Measurements from ENCODE around the gene SRL. TPM values are rescaled to one million over a fixed set of nuclear protein-coding genes. Genes with fewer than 3 reads are reported as not detected.

Gene SRL
- total and polyA plus RNA-seq, 4 donors = 0.14 to 0.22 (median 0.17) TPM

DNA sequence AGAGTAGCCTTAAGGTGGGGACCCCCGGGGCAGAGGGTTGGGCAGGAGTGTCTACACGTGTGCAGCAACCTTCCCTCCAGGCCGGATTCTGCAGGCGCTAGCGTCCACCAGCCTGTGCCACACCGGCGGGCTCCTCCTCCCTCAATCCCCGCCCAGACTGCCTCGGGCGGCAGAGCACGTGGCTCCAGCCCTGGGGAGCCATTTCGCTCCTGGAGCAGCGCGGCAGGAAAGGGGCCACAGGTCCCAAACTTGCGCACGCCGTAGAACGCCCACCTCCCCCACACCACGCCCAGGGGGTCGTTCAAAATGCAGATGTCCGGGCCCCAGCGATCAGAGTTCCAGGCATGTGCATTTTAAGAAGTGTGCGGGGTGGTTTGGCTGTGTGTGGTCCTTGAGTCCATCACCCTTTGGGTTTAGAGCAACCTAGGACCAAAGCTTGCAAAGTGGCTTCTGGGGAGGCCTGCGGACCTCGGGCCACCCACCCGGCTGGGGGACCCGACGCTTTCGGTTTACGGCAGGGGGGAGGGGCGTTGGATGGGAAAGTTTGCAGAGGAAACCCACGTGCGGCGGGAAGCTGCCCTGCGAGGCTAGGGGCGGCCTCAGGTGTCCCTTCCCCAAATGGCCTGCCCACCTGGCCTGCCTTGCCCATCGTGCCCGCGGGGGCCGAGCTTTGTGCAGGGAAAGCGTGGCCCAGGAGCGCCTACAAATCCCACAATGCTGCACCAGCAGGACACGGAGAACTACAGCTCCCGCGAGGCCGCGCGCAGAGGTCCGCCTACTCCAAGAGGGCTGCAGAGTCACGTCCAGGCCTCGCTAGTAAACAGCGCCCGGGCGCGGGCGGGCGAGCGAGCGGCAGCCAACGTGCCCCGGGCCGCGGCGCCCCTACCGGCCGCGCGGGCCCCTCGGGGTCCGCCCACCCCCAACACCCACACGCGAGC, 29.6 kb upstream of the SRL start:
- Histone ChIP-seq H3K27me3 (ENCODE audit: control insufficient read depth in 4 of 4, insufficient read depth in 4 of 4, low read length in 3 of 4) (no peaks in the 10 kb centered on the region), H3K27ac (ENCODE audit: low read depth in 1 of 2, low read length in 2 of 2) (peak overlapping the region; percentile 95 to 99), H3K4me1 (ENCODE audit: control insufficient read depth in 4 of 4, insufficient read depth in 4 of 4, low read length in 3 of 4) (peaks cover 7 to 21% (median 13%) of the 10 kb centered on the region in 4 donors), H3K36me3 (ENCODE audit: control insufficient read depth in 4 of 4, insufficient read depth in 3 of 4, low read depth in 1 of 4, low read length in 3 of 4) (no peaks in the 10 kb centered on the region), H3K9me3 (ENCODE audit: control insufficient read depth in 4 of 4, low read length in 3 of 4) (no peaks in the 10 kb centered on the region), H3K9ac (ENCODE audit: low read depth in 1 of 2, low read length in 2 of 2) (peak overlapping the region; percentile 63 to 86), H3K4me3 (ENCODE audit: low read depth in 1 of 3, low read length in 3 of 3) (peak overlapping the region; percentile 70 to 96 (median 79))
- under 1% methylated on average over 72 of the region's 72 CpGs for WGBS
- peak; percentile 90 for DNase-seq (ENCODE audit: low spot score)
- TF ChIP-seq GABPA (IDR thresholded peaks at IDR 0.05 in 1 of 2, conservative IDR thresholded peaks at IDR 0.05 in 1 of 2) (no peak), JUND (IDR thresholded peaks at IDR 0.05) (no peak), RXRA (IDR thresholded peaks at IDR 0.05) (no peak), YY1 (IDR thresholded peaks at IDR 0.05) (peak; percentile 76)
- TF ChIP-seq, protein P1, sequence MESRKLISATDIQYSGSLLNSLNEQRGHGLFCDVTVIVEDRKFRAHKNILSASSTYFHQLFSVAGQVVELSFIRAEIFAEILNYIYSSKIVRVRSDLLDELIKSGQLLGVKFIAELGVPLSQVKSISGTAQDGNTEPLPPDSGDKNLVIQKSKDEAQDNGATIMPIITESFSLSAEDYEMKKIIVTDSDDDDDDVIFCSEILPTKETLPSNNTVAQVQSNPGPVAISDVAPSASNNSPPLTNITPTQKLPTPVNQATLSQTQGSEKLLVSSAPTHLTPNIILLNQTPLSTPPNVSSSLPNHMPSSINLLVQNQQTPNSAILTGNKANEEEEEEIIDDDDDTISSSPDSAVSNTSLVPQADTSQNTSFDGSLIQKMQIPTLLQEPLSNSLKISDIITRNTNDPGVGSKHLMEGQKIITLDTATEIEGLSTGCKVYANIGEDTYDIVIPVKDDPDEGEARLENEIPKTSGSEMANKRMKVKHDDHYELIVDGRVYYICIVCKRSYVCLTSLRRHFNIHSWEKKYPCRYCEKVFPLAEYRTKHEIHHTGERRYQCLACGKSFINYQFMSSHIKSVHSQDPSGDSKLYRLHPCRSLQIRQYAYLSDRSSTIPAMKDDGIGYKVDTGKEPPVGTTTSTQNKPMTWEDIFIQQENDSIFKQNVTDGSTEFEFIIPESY (IDR thresholded peaks at IDR 0.05) = no peak
- TF ChIP-seq, protein P2, sequence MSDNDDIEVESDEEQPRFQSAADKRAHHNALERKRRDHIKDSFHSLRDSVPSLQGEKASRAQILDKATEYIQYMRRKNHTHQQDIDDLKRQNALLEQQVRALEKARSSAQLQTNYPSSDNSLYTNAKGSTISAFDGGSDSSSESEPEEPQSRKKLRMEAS (IDR thresholded peaks at IDR 0.05) = peak; percentile 53
- TF ChIP-seq, protein P3, sequence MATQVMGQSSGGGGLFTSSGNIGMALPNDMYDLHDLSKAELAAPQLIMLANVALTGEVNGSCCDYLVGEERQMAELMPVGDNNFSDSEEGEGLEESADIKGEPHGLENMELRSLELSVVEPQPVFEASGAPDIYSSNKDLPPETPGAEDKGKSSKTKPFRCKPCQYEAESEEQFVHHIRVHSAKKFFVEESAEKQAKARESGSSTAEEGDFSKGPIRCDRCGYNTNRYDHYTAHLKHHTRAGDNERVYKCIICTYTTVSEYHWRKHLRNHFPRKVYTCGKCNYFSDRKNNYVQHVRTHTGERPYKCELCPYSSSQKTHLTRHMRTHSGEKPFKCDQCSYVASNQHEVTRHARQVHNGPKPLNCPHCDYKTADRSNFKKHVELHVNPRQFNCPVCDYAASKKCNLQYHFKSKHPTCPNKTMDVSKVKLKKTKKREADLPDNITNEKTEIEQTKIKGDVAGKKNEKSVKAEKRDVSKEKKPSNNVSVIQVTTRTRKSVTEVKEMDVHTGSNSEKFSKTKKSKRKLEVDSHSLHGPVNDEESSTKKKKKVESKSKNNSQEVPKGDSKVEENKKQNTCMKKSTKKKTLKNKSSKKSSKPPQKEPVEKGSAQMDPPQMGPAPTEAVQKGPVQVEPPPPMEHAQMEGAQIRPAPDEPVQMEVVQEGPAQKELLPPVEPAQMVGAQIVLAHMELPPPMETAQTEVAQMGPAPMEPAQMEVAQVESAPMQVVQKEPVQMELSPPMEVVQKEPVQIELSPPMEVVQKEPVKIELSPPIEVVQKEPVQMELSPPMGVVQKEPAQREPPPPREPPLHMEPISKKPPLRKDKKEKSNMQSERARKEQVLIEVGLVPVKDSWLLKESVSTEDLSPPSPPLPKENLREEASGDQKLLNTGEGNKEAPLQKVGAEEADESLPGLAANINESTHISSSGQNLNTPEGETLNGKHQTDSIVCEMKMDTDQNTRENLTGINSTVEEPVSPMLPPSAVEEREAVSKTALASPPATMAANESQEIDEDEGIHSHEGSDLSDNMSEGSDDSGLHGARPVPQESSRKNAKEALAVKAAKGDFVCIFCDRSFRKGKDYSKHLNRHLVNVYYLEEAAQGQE (IDR thresholded peaks at IDR 0.05) = no peak

DNA sequence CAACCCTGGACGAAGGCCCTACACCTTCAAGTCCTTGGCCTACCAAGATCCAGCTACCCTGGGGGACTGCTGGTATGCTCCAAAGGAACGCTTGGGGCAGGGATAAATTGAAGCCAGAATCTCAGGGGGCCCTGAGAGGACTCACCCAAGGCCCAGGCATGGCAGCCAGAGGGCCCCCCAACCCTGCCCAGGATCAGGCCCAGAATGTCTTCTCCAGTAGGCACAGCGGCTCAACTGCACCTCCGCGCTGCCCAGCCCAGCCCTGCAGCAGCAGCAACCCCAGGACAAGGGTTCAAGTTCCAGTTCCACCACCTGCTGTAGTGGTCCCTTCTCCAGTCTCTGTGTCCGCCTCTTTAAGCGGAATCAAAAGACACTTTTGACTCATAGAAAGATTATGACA, 28.7 kb upstream of the SRL start:
- WGBS = 94% methylated on average over 7 of the region's 7 CpGs
- TF ChIP-seq TAF1 (conservative IDR thresholded peaks at IDR 0.05) = no peak
- TF ChIP-seq HNF4A (conservative IDR thresholded peaks at IDR 0.05) = no peak
- Histone ChIP-seq H3K27me3 (ENCODE audit: control insufficient read depth in 4 of 4, insufficient read depth in 4 of 4, low read length in 3 of 4) (no peaks in the 10 kb centered on the region), H3K27ac (ENCODE audit: low read depth in 1 of 2, low read length in 2 of 2) (peak overlapping the region in 1 of 2 donors; percentile 99), H3K9ac (ENCODE audit: low read depth in 1 of 2, low read length in 2 of 2) (no peak overlapping the region), H3K36me3 (ENCODE audit: control insufficient read depth in 4 of 4, insufficient read depth in 3 of 4, low read depth in 1 of 4, low read length in 3 of 4) (no peaks in the 10 kb centered on the region), H3K4me3 (ENCODE audit: low read depth in 1 of 3, low read length in 3 of 3) (no peak overlapping the region), H3K9me3 (ENCODE audit: control insufficient read depth in 4 of 4, low read length in 3 of 4) (no peaks in the 10 kb centered on the region), H3K4me1 (ENCODE audit: control insufficient read depth in 4 of 4, insufficient read depth in 4 of 4, low read length in 3 of 4) (peaks cover 7 to 26% (median 14%) of the 10 kb centered on the region in 4 donors)
- no peak for DNase-seq (ENCODE audit: low spot score)

DNA sequence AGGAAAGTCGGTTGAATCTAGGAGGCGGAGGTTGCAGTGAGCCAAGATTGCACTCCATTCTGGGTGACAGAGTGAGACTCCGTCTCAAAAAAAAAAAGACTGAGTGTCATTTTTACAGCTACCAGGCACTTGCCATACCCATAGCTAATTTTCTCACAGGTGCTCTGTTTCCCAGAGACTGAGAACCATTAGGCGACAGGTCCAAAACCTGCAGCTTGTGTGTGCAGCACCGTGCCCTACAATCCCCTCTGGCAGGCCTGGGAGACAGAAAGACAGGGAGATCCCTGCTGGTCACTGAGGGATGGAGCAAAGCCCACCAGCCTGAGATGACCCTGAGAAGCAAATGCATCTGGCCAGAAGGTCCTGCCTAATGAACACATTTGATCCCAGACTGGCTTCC, 28.2 kb upstream of the SRL start:
- H3K9me3 ChIP-seq (ENCODE audit: control insufficient read depth in 4 of 4, low read length in 3 of 4) = no peaks in the 10 kb centered on the region
- no peak for TF ChIP-seq EGR1 (IDR thresholded peaks at IDR 0.05; ENCODE audit: low read depth in 2 of 2)
- WGBS = 93% methylated on average over 5 of the region's 5 CpGs
- peaks cover 7 to 29% (median 14%) of the 10 kb centered on the region in 4 donors for H3K4me1 ChIP-seq (ENCODE audit: control insufficient read depth in 4 of 4, insufficient read depth in 4 of 4, low read length in 3 of 4)
- H3K4me3 ChIP-seq (ENCODE audit: low read depth in 1 of 3, low read length in 3 of 3) = no peak overlapping the region
- DNase-seq (ENCODE audit: low spot score) = no peak
- no peak overlapping the region for H3K9ac ChIP-seq (ENCODE audit: low read depth in 1 of 2, low read length in 2 of 2)
- H3K27ac ChIP-seq (ENCODE audit: low read depth in 1 of 2, low read length in 2 of 2) = no peak overlapping the region
- H3K36me3 ChIP-seq (ENCODE audit: control insufficient read depth in 4 of 4, insufficient read depth in 3 of 4, low read depth in 1 of 4, low read length in 3 of 4) = no peaks in the 10 kb centered on the region
- no peaks in the 10 kb centered on the region for H3K27me3 ChIP-seq (ENCODE audit: control insufficient read depth in 4 of 4, insufficient read depth in 4 of 4, low read length in 3 of 4)

Data from liver (tissue), 9 donors.